ENCODE data around the gene AKAP6.

Gene AKAP6

GRCh38 chr14:32633930-32634329 lies 304.8 kb downstream of the AKAP6 start:
- no peak overlapping the region for H3K4me3 ChIP-seq (ENCODE audit: low read depth, low read length)
- no peak for TF ChIP-seq CTCF (IDR thresholded peaks at IDR 0.05; ENCODE audit: low read depth, low read length, missing control alignments)
- no peak overlapping the region for H3K27ac ChIP-seq
- in situ Hi-C loops (cut with HindIII; ENCODE audit: low pct_ligation_motif_present, low sequenced_read_pairs), result no loop called here
- no peak for DNase-seq
- H3K36me3 ChIP-seq (replicated peaks), result no peaks in the 10 kb centered on the region
- H3K27me3 ChIP-seq (replicated peaks), result no peaks in the 10 kb centered on the region

- no peak for DNase-seq
- no peaks in the 10 kb centered on the region for H3K27me3 ChIP-seq (replicated peaks)
- in situ Hi-C loops (cut with HindIII; ENCODE audit: low pct_ligation_motif_present, low sequenced_read_pairs), result no loop called here
- no peak for TF ChIP-seq CTCF (IDR thresholded peaks at IDR 0.05; ENCODE audit: low read depth, low read length, missing control alignments)
- H3K4me3 ChIP-seq (ENCODE audit: low read depth, low read length), result no peak overlapping the region
- no peak overlapping the region for H3K27ac ChIP-seq
- H3K36me3 ChIP-seq (replicated peaks), result no peaks in the 10 kb centered on the region
Observed at GRCh38 chr14:32635061-32635719, 306.1 kb downstream of the AKAP6 start.

- no peaks in the 10 kb centered on the region for H3K27me3 ChIP-seq (replicated peaks)
- DNase-seq, result no peak
- in situ Hi-C loops (cut with HindIII; ENCODE audit: low pct_ligation_motif_present, low sequenced_read_pairs), result no loop called here
- H3K36me3 ChIP-seq (replicated peaks), result no peaks in the 10 kb centered on the region
- TF ChIP-seq CTCF (IDR thresholded peaks at IDR 0.05; ENCODE audit: low read depth, low read length, missing control alignments), result no peak
- H3K27ac ChIP-seq, result no peak overlapping the region
- no peak overlapping the region for H3K4me3 ChIP-seq (ENCODE audit: low read depth, low read length)
Observed at GRCh38 chr14:32637582-32637981, 308.5 kb downstream of the AKAP6 start.

- Histone ChIP-seq H3K36me3 (replicated peaks) (no peaks in the 10 kb centered on the region), H3K27me3 (replicated peaks) (no peaks in the 10 kb centered on the region), H3K27ac (no peak overlapping the region), H3K4me3 (ENCODE audit: low read depth, low read length) (no peak overlapping the region)
- no peak for TF ChIP-seq CTCF (IDR thresholded peaks at IDR 0.05; ENCODE audit: low read depth, low read length, missing control alignments)
- no peak for DNase-seq
- in situ Hi-C loops (cut with HindIII; ENCODE audit: low pct_ligation_motif_present, low sequenced_read_pairs), result no loop called here
Observed at GRCh38 chr14:32639208-32639607, 310.1 kb downstream of the AKAP6 start.

GRCh38 chr14:32645551-32645950 lies 316.5 kb downstream of the AKAP6 start:
- in situ Hi-C loops (cut with HindIII; ENCODE audit: low pct_ligation_motif_present, low sequenced_read_pairs), result no loop called here
- DNase-seq, result no peak
- Histone ChIP-seq H3K27me3 (replicated peaks) (no peaks in the 10 kb centered on the region), H3K36me3 (replicated peaks) (no peaks in the 10 kb centered on the region), H3K4me3 (ENCODE audit: low read depth, low read length) (no peak overlapping the region), H3K27ac (no peak overlapping the region)
- no peak for TF ChIP-seq CTCF (IDR thresholded peaks at IDR 0.05; ENCODE audit: low read depth, low read length, missing control alignments)

- Histone ChIP-seq H3K27me3 (replicated peaks) (no peaks in the 10 kb centered on the region), H3K27ac (no peak overlapping the region), H3K36me3 (replicated peaks) (no peaks in the 10 kb centered on the region), H3K4me3 (ENCODE audit: low read depth, low read length) (no peak overlapping the region)
- in situ Hi-C loops (cut with HindIII; ENCODE audit: low pct_ligation_motif_present, low sequenced_read_pairs), result no loop called here
- TF ChIP-seq CTCF (IDR thresholded peaks at IDR 0.05; ENCODE audit: low read depth, low read length, missing control alignments), result no peak
- DNase-seq, result no peak
Observed at GRCh38 chr14:32648434-32648833, 319.3 kb downstream of the AKAP6 start.
